22Rv1 (cell line): Measurements from ENCODE around the gene KIRREL3.

Experiments
- H3K27ac ChIP-seq: fragments of 450-650 bp; 2 replicates; pipeline ENCODE4 v1.5.1; 2017
- CTCF ChIP-seq: fragments of 450-650 bp; IDR thresholded peaks from 2 replicates; pipeline ENCODE4 v1.5.1; 2017; ENCODE audit warnings: mild to moderate bottlenecking
- ZFX ChIP-seq: fragments of 450-650 bp; IDR thresholded peaks from 2 replicates; pipeline ENCODE4 v1.6.1; 2017; ENCODE audit warnings: antibody characterized with exemption, borderline replicate concordance

Gene KIRREL3

GRCh38 chr11:126700768-126701519, 299.6 kb downstream of the KIRREL3 start:
- no peak overlapping the region for H3K27ac ChIP-seq
- TF ChIP-seq ZFX (no peak), CTCF (no peak)

GRCh38 chr11:126698576-126698975, 302.0 kb downstream of the KIRREL3 start:
- TF ChIP-seq CTCF = no peak
- no peak for TF ChIP-seq ZFX
- H3K27ac ChIP-seq = no peak overlapping the region

GRCh38 chr11:126697936-126698335, 302.6 kb downstream of the KIRREL3 start:
- TF ChIP-seq ZFX (no peak), CTCF (no peak)
- no peak overlapping the region for H3K27ac ChIP-seq

GRCh38 chr11:126696982-126697381, 303.6 kb downstream of the KIRREL3 start:
- H3K27ac ChIP-seq = no peak overlapping the region
- no peak for TF ChIP-seq CTCF

- no peak for TF ChIP-seq CTCF
- TF ChIP-seq ZFX = no peak
- H3K27ac ChIP-seq = no peak overlapping the region
These were observed 305.3 kb downstream of the KIRREL3 start for GRCh38 chr11:126695293-126695692.

GRCh38 chr11:126694065-126694625, 306.4 kb downstream of the KIRREL3 start:
- TF ChIP-seq ZFX (no peak), CTCF (no peak)
- no peak overlapping the region for H3K27ac ChIP-seq

- H3K27ac ChIP-seq = no peak overlapping the region
These were observed 313.1 kb downstream of the KIRREL3 start for GRCh38 chr11:126687477-126687876.

More at GRCh38 chr11:126687477-126687876, 313.1 kb downstream of the KIRREL3 start:
- TF ChIP-seq ZFX (no peak), CTCF (no peak)
